Measurements from ENCODE around the gene MTHFD1L.

The MTHFD1L gene

GRCh38 chr6:151007076-151007475 lies 141.6 kb downstream of the MTHFD1L start:
- Histone ChIP-seq H3K9ac (ENCODE audit: low read depth, low read length) (no peak overlapping the region), H3K27me3 (ENCODE audit: insufficient read depth, low read length) (no peaks in the 10 kb centered on the region), H3K27ac (ENCODE audit: low read depth, low read length) (no peak overlapping the region), H3K4me1 (ENCODE audit: insufficient read depth, low read length) (peaks cover 38% of the 10 kb centered on the region), H3K36me3 (ENCODE audit: insufficient read depth, low read length) (peaks cover 12% of the 10 kb centered on the region), H3K4me3 (ENCODE audit: low read length) (no peak overlapping the region), H3K9me3 (ENCODE audit: insufficient read depth, low read depth, low read length) (no peaks in the 10 kb centered on the region)
- 65% methylated on average over 3 of the region's 3 CpGs for WGBS

- no peaks in the 10 kb centered on the region for H3K9me3 ChIP-seq (ENCODE audit: insufficient read depth, low read depth, low read length)
- H3K4me1 ChIP-seq (ENCODE audit: insufficient read depth, low read length): peaks cover 38% of the 10 kb centered on the region
- H3K4me3 ChIP-seq (ENCODE audit: low read length): no peak overlapping the region
- H3K9ac ChIP-seq (ENCODE audit: low read depth, low read length): no peak overlapping the region
- H3K27ac ChIP-seq (ENCODE audit: low read depth, low read length): no peak overlapping the region
- 100% methylated on average over 2 of the region's 4 CpGs for WGBS
- H3K27me3 ChIP-seq (ENCODE audit: insufficient read depth, low read length): no peaks in the 10 kb centered on the region
- H3K36me3 ChIP-seq (ENCODE audit: insufficient read depth, low read length): peaks cover 20% of the 10 kb centered on the region
These were observed 142.4 kb downstream of the MTHFD1L start for GRCh38 chr6:151007922-151008321.

- WGBS: 84% methylated on average over 4 of the region's 4 CpGs
- H3K27ac ChIP-seq (ENCODE audit: low read depth, low read length): no peak overlapping the region
- no peaks in the 10 kb centered on the region for H3K9me3 ChIP-seq (ENCODE audit: insufficient read depth, low read depth, low read length)
- peaks cover 20% of the 10 kb centered on the region for H3K36me3 ChIP-seq (ENCODE audit: insufficient read depth, low read length)
- H3K4me3 ChIP-seq (ENCODE audit: low read length): no peak overlapping the region
- H3K27me3 ChIP-seq (ENCODE audit: insufficient read depth, low read length): no peaks in the 10 kb centered on the region
- no peak overlapping the region for H3K9ac ChIP-seq (ENCODE audit: low read depth, low read length)
- H3K4me1 ChIP-seq (ENCODE audit: insufficient read depth, low read length): peaks cover 38% of the 10 kb centered on the region
These were observed 142.9 kb downstream of the MTHFD1L start for GRCh38 chr6:151008425-151008824.

GRCh38 chr6:151009576-151009975 lies 144.1 kb downstream of the MTHFD1L start:
- Histone ChIP-seq H3K4me3 (ENCODE audit: low read length) (no peak overlapping the region), H3K36me3 (ENCODE audit: insufficient read depth, low read length) (peaks cover 28% of the 10 kb centered on the region), H3K4me1 (ENCODE audit: insufficient read depth, low read length) (peaks cover 33% of the 10 kb centered on the region), H3K9me3 (ENCODE audit: insufficient read depth, low read depth, low read length) (no peaks in the 10 kb centered on the region), H3K27ac (ENCODE audit: low read depth, low read length) (peak overlapping the region; percentile 78), H3K27me3 (ENCODE audit: insufficient read depth, low read length) (no peaks in the 10 kb centered on the region), H3K9ac (ENCODE audit: low read depth, low read length) (no peak overlapping the region)
- WGBS: 48% methylated on average over 10 of the region's 12 CpGs

- WGBS: 72% methylated on average over 1 of the region's 5 CpGs
- Histone ChIP-seq H3K4me1 (ENCODE audit: insufficient read depth, low read length) (peaks cover 32% of the 10 kb centered on the region), H3K36me3 (ENCODE audit: insufficient read depth, low read length) (peaks cover 33% of the 10 kb centered on the region), H3K27me3 (ENCODE audit: insufficient read depth, low read length) (no peaks in the 10 kb centered on the region), H3K27ac (ENCODE audit: low read depth, low read length) (peak overlapping the region; percentile 76; the same call in 1 of the 2 replicates), H3K9ac (ENCODE audit: low read depth, low read length) (no peak overlapping the region), H3K9me3 (ENCODE audit: insufficient read depth, low read depth, low read length) (no peaks in the 10 kb centered on the region), H3K4me3 (ENCODE audit: low read length) (no peak overlapping the region)
These were observed 144.6 kb downstream of the MTHFD1L start for GRCh38 chr6:151010071-151010470.

DNA sequence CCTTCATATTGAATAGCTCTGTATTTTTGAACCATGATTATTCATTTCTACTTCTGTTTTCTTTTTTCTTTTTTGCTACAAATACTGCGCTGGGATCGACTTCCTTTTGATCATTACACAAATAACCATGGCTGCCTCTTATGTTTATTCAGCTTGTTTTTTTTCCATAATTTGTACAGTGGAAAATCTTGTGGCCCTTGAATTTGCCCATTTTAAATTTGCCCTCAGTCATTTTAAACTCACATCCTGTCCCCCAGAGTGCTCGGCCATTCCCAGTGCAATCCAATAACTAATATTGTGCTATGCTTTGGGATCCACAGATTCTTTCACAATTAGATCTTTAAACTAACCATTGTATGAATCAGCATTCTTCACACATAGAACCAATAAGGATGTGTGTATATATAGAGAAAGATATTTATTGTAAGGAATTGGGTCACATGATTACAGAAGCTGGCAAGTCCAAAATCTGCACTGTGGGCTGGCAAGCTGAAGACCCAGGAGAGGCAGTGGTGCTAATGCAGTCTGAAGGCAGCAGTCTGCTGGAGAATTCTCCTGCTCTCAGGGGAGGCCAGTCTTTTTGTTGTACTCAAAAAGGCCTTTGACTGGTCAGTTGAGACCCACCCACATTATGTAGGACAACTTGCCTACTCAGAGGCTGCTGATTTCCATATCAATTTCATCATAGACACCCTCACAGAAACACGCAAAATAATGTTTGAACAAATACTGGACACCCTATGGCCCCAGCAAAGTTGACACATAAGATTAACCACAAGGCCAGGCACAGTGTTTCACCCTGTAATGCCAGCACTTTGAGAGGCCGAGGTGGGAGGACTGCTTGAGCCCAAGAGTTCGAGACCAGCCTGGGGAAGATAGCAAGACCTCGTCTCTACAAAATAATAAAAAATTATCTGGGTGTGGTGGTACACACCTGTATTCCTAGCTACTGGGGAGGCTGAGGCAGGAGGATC lies 147.1 kb downstream of the MTHFD1L start:
- 97% methylated on average over 6 of the region's 7 CpGs for WGBS
- Histone ChIP-seq H3K36me3 (ENCODE audit: insufficient read depth, low read length) (peaks cover 53% of the 10 kb centered on the region), H3K27ac (ENCODE audit: low read depth, low read length) (no peak overlapping the region)

DNA sequence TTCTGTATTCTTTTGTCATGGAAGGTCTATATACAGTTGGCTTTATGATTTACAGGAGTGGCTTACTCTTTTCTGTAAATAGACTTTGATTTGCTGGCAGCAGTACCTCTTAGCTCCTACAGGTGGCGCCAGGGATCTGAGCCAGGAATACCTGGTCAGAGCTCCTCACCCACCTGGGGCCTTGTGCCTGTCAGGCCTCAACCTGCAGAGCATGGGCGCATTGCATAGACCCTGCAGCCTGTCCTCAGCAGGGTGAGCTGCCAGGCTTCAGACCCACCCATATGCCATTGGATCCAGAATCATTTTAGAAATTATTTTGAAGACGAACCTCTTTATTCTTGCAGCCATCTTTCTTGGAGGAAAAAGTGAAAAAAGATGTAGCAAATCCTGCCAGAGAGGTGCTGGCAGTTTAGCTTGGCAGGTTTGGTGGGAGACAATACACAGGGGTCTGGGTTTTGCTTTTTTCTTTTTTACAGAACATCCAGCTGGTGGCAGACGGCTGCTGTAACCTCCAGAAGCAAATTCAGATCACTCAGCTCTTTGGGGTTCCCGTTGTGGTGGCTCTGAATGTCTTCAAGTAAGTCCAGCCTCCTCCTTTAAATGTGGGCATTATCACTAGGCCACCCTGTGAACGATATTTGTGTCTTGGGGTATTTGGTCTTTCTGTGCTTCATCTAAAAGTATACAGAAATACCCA lies 149.1 kb downstream of the MTHFD1L start:
- no peaks in the 10 kb centered on the region for H3K27me3 ChIP-seq (ENCODE audit: insufficient read depth, low read length)
- H3K9me3 ChIP-seq (ENCODE audit: insufficient read depth, low read depth, low read length): no peaks in the 10 kb centered on the region
- no peak overlapping the region for H3K27ac ChIP-seq (ENCODE audit: low read depth, low read length)
- WGBS: 71% methylated on average over 5 of the region's 6 CpGs
- no peak overlapping the region for H3K9ac ChIP-seq (ENCODE audit: low read depth, low read length)
- H3K36me3 ChIP-seq (ENCODE audit: insufficient read depth, low read length): peaks cover 70% of the 10 kb centered on the region
- H3K4me3 ChIP-seq (ENCODE audit: low read length): no peak overlapping the region
- H3K4me1 ChIP-seq (ENCODE audit: insufficient read depth, low read length): peaks cover 12% of the 10 kb centered on the region

More for the DNA sequence above, 147.1 kb downstream of the MTHFD1L start:
- Histone ChIP-seq H3K27me3 (ENCODE audit: insufficient read depth, low read length) (no peaks in the 10 kb centered on the region), H3K4me1 (ENCODE audit: insufficient read depth, low read length) (peaks cover 20% of the 10 kb centered on the region), H3K4me3 (ENCODE audit: low read length) (no peak overlapping the region), H3K9me3 (ENCODE audit: insufficient read depth, low read depth, low read length) (no peaks in the 10 kb centered on the region), H3K9ac (ENCODE audit: low read depth, low read length) (no peak overlapping the region)

GRCh38 chr6:151015101-151015700 lies 149.7 kb downstream of the MTHFD1L start:
- WGBS: 93% methylated on average over 12 of the region's 12 CpGs
- no peak overlapping the region for H3K27ac ChIP-seq (ENCODE audit: low read depth, low read length)
- peaks cover 73% of the 10 kb centered on the region for H3K36me3 ChIP-seq (ENCODE audit: insufficient read depth, low read length)
- H3K9me3 ChIP-seq (ENCODE audit: insufficient read depth, low read depth, low read length): no peaks in the 10 kb centered on the region
- H3K9ac ChIP-seq (ENCODE audit: low read depth, low read length): no peak overlapping the region
- no peak overlapping the region for H3K4me3 ChIP-seq (ENCODE audit: low read length)
- H3K4me1 ChIP-seq (ENCODE audit: insufficient read depth, low read length): peaks cover 6% of the 10 kb centered on the region
- H3K27me3 ChIP-seq (ENCODE audit: insufficient read depth, low read length): no peaks in the 10 kb centered on the region

GRCh38 chr6:151016107-151016506 lies 150.6 kb downstream of the MTHFD1L start:
- Histone ChIP-seq H3K9me3 (ENCODE audit: insufficient read depth, low read depth, low read length) (no peaks in the 10 kb centered on the region), H3K4me3 (ENCODE audit: low read length) (no peak overlapping the region), H3K27ac (ENCODE audit: low read depth, low read length) (no peak overlapping the region), H3K36me3 (ENCODE audit: insufficient read depth, low read length) (peaks cover 71% of the 10 kb centered on the region), H3K4me1 (ENCODE audit: insufficient read depth, low read length) (no peaks in the 10 kb centered on the region), H3K27me3 (ENCODE audit: insufficient read depth, low read length) (no peaks in the 10 kb centered on the region), H3K9ac (ENCODE audit: low read depth, low read length) (no peak overlapping the region)
- WGBS: 95% methylated on average over 6 of the region's 6 CpGs

GRCh38 chr6:151018046-151018445 lies 152.5 kb downstream of the MTHFD1L start:
- H3K9me3 ChIP-seq (ENCODE audit: insufficient read depth, low read depth, low read length): no peaks in the 10 kb centered on the region
- H3K9ac ChIP-seq (ENCODE audit: low read depth, low read length): no peak overlapping the region
- H3K27me3 ChIP-seq (ENCODE audit: insufficient read depth, low read length): no peaks in the 10 kb centered on the region
- H3K36me3 ChIP-seq (ENCODE audit: insufficient read depth, low read length): peaks cover 71% of the 10 kb centered on the region
- H3K4me3 ChIP-seq (ENCODE audit: low read length): no peak overlapping the region
- H3K4me1 ChIP-seq (ENCODE audit: insufficient read depth, low read length): peaks cover 13% of the 10 kb centered on the region
- no peak overlapping the region for H3K27ac ChIP-seq (ENCODE audit: low read depth, low read length)
- 100% methylated on average over 4 of the region's 8 CpGs for WGBS

All from HUES64 (cell line).